IMR-90 (cell line): ENCODE data around the gene ARPC5. TPM values are rescaled to one million over a fixed set of nuclear protein-coding genes. Genes with fewer than 3 reads are reported as not detected.
A peak's percentile ranks its signal among the peaks of the same experiment; 100 is the strongest.

Experiments used
- ATAC-seq: fragments of 200-7000 bp; cut with Tn5 transposase; 2 replicates; pipeline ENCODE4 v1.9.1; 2020; ENCODE audit warnings: low read depth, mild to moderate bottlenecking, moderate library complexity
- BruUV-seq: library from RNA; stranded (reverse); fragments of 400-500 nt; replicated peaks from 2 replicates; lab custom pipeline; 2021; lab: Mats Ljungman, UMichigan
- CTCF ChIA-PET: fragments of 300-600 bp; formaldehyde crosslinking; extraction: SDS; loops from one replicate; lab custom pipeline; 2021; ENCODE audit warnings: antibody characterized with exemption; lab: Yijun Ruan, JAX
- POLR2A ChIA-PET: fragments of 300-600 bp; sonication (Branson Sonifier 250); formaldehyde crosslinking; loops from one replicate; lab custom pipeline; 2022; ENCODE audit warnings: antibody characterized with exemption; ENCODE audit not compliant: unreplicated experiment; lab: Charles Lee
- DNase-seq: peaks from one replicate; pipeline ENCODE4 v3.0.0; 2013
- H2AFZ ChIP-seq: replicated peaks from 2 replicates; pipeline ENCODE3; 2013; ENCODE audit warnings: low read length, mild to moderate bottlenecking; ENCODE audit not compliant: poor library complexity
- H2AK5ac ChIP-seq: 2 replicates; pipeline ENCODE4 v1.6.1; 2013; ENCODE audit warnings: low read depth, low read length, inconsistent platforms
- H2AK9ac ChIP-seq: replicated peaks from 2 replicates; pipeline ENCODE3; 2013; ENCODE audit warnings: mild to moderate bottlenecking, low read depth, low read length, moderate library complexity; ENCODE audit not compliant: poor library complexity
- H2BK120ac ChIP-seq: 2 replicates; pipeline ENCODE4 v1.6.1; 2013; ENCODE audit warnings: low read depth, low read length, inconsistent platforms
- H2BK15ac ChIP-seq: 3 replicates; pipeline ENCODE4 v1.6.1; 2013; ENCODE audit warnings: low read depth, low read length, inconsistent platforms
- H2BK20ac ChIP-seq: 2 replicates; pipeline ENCODE4 v1.6.1; 2013; ENCODE audit warnings: low read depth, mild to moderate bottlenecking, inconsistent platforms, low read length, moderate library complexity
- H2BK5ac ChIP-seq: 2 replicates; pipeline ENCODE4 v1.6.1; 2013; ENCODE audit warnings: mild to moderate bottlenecking, low read depth, low read length, inconsistent platforms; ENCODE audit not compliant: poor library complexity, severe bottlenecking
- H3K14ac ChIP-seq: replicated peaks from 2 replicates; pipeline ENCODE4 v1.6.1; 2013; ENCODE audit warnings: low read depth, low read length, inconsistent platforms
- H3K18ac ChIP-seq: 2 replicates; pipeline ENCODE4 v1.6.1; 2013; ENCODE audit warnings: low read depth, low read length, control low read depth
- H3K23ac ChIP-seq: 2 replicates; pipeline ENCODE4 v1.6.1; 2013; ENCODE audit warnings: low read depth, low read length, inconsistent platforms
- H3K27ac ChIP-seq: 2 replicates; pipeline ENCODE4 v1.5.1; 2013; ENCODE audit warnings: mild to moderate bottlenecking, control low read depth, low read length; ENCODE audit not compliant: insufficient read depth
- H3K27me3 ChIP-seq: 2 replicates; pipeline ENCODE4 v1.6.1; 2013; ENCODE audit warnings: low read length; ENCODE audit not compliant: control insufficient read depth, insufficient read depth
- H3K36me3 ChIP-seq: 2 replicates; pipeline ENCODE4 v1.6.1; 2013; ENCODE audit warnings: low read length, mixed read lengths; ENCODE audit not compliant: control insufficient read depth, insufficient read depth
- H3K4ac ChIP-seq: 2 replicates; pipeline ENCODE4 v1.6.1; 2013; ENCODE audit warnings: low read depth, low read length, inconsistent platforms
- H3K4me1 ChIP-seq: 2 replicates; pipeline ENCODE4 v1.6.1; 2013; ENCODE audit warnings: low read length, mixed read lengths; ENCODE audit not compliant: control insufficient read depth, insufficient read depth
- H3K4me2 ChIP-seq: 2 replicates; pipeline ENCODE4 v1.6.1; 2013; ENCODE audit warnings: low read depth, mild to moderate bottlenecking, control low read depth, low read length, moderate library complexity
- H3K4me3 ChIP-seq: 2 replicates; pipeline ENCODE4 v1.5.1; 2013; ENCODE audit warnings: low read depth, mild to moderate bottlenecking, control low read depth, low read length, moderate library complexity; ENCODE audit not compliant: insufficient read depth
- H3K56ac ChIP-seq: 2 replicates; pipeline ENCODE4 v1.6.1; 2013; ENCODE audit warnings: low read length, inconsistent platforms; ENCODE audit not compliant: insufficient read depth; ENCODE audit errors: extremely low read depth
- H3K79me1 ChIP-seq, 2 experiments: 2 replicates each; pipeline ENCODE4 v1.6.1; 2013; ENCODE audit warnings: low read length in 2 of 2, inconsistent platforms in 1 of 2, low read depth in 1 of 2
- H3K9ac ChIP-seq: 2 replicates; pipeline ENCODE4 v1.6.1; 2013; ENCODE audit warnings: low read depth, low read length, control low read depth
- H3K9me1 ChIP-seq: 2 replicates; pipeline ENCODE4 v1.6.1; 2013; ENCODE audit warnings: low read length, inconsistent platforms; ENCODE audit not compliant: insufficient read depth
- H3K9me3 ChIP-seq: 2 replicates; pipeline ENCODE4 v1.6.1; 2013; ENCODE audit warnings: low read length; ENCODE audit not compliant: control insufficient read depth, insufficient read depth
- H4K20me1 ChIP-seq: 2 replicates; pipeline ENCODE4 v1.6.1; 2013; ENCODE audit warnings: low read length, inconsistent platforms; ENCODE audit not compliant: insufficient read depth
- H4K5ac ChIP-seq: 2 replicates; pipeline ENCODE4 v1.6.1; 2013; ENCODE audit warnings: mild to moderate bottlenecking, low read depth, low read length, control low read depth
- H4K8ac ChIP-seq, 2 experiments: 2 replicates each; pipeline ENCODE4 v1.6.1; 2013; ENCODE audit warnings: low read depth in 2 of 2, low read length in 2 of 2, control low read depth in 1 of 2, inconsistent platforms in 1 of 2
- H4K91ac ChIP-seq: 2 replicates; pipeline ENCODE4 v1.6.1; 2013; ENCODE audit warnings: low read depth, low read length, inconsistent platforms; ENCODE audit not compliant: insufficient read depth
- BHLHE40 ChIP-seq: fragments of 150-350 bp; IDR thresholded peaks from 2 replicates; pipeline ENCODE4 v1.6.1; 2016; ENCODE audit warnings: mild to moderate bottlenecking, low read depth, low read length
- CEBPB ChIP-seq: IDR thresholded peaks from 2 replicates; pipeline ENCODE4 v1.6.1; 2012; ENCODE audit warnings: low read depth, low read length, improper control_type of control experiment
- CHD1 ChIP-seq: IDR thresholded peaks from 2 replicates; pipeline ENCODE4 v1.6.1; 2012; ENCODE audit warnings: low read depth, low read length, improper control_type of control experiment
- MAFK ChIP-seq: IDR thresholded peaks from 2 replicates; pipeline ENCODE4 v1.6.1; 2012; ENCODE audit warnings: low read depth, low read length, improper control_type of control experiment
- RAD21 ChIP-seq: IDR thresholded peaks from 2 replicates; pipeline ENCODE4 v1.6.1; 2012; ENCODE audit warnings: low read length, improper control_type of control experiment
- RCOR1 ChIP-seq: IDR thresholded peaks from 2 replicates; pipeline ENCODE4 v1.6.1; 2012; ENCODE audit warnings: mild to moderate bottlenecking, low read length, improper control_type of control experiment; ENCODE audit not compliant: insufficient replicate concordance
- RFX5 ChIP-seq: IDR thresholded peaks from 2 replicates; pipeline ENCODE4 v1.8.0; 2012; ENCODE audit warnings: low read depth, mild to moderate bottlenecking, low read length, moderate library complexity
- WGBS, 2 experiments: methylation state at CpG; one replicate each; pipeline versions ENCODE4 v1.1.5 to v1.1.7; 2013; ENCODE audit warnings: missing lambda C conversion rate in 2 of 2; ENCODE audit not compliant: insufficient read length in 1 of 2; ENCODE audit errors: extremely low coverage in 2 of 2; 5-methylcytosine and 5-hydroxymethylcytosine counted together
- dilution Hi-C: fragments of 300-500 bp; cut with HindIII; formaldehyde crosslinking; loops from one replicate; pipeline ENCODE4 v1.14.3; 2018; ENCODE audit warnings: low sequenced_read_pairs; ENCODE audit not compliant: unreplicated experiment
- in situ Hi-C: fragments of 300-500 bp; cut with MboI; formaldehyde crosslinking; loops from 3 replicates; pipeline ENCODE4 v1.14.3; 2019; ENCODE audit warnings: low sequenced_read_pairs, inconsistent platforms, mixed read lengths
- intact Hi-C: fragments of 100-400 bp; cut with micrococcal nuclease; formaldehyde crosslinking; loops from 2 replicates; pipeline ENCODE4 v1.10.0; 2022
- polyA plus RNA-seq, 3 experiments: library from polyadenylated mRNA; depleted of rRNA; stranded (reverse); fragments of >200 nt; gene quantifications; 2 replicates each; pipeline ENCODE4 v1.2.3, GENCODE V29; 2012; ENCODE audit warnings: low replicate concordance in 1 of 3
- total RNA-seq: library from RNA; depleted of rRNA; stranded (reverse); fragments of >200 nt; gene quantifications from 2 replicates; pipeline ENCODE4 v1.2.3, GENCODE V29; 2012
- TF ChIP-seq, protein P1 (sequence below): fragments of 150-350 bp; IDR thresholded peaks from 2 replicates; pipeline ENCODE4 v1.6.1; 2017; ENCODE audit warnings: mild to moderate bottlenecking, antibody characterized with exemption, low read length, low read depth

ARPC5 gene
- total and polyA plus RNA-seq, 2 of the 4 experiments (the other 2 are of a cell fraction) = 132 to 212 TPM

DNA sequence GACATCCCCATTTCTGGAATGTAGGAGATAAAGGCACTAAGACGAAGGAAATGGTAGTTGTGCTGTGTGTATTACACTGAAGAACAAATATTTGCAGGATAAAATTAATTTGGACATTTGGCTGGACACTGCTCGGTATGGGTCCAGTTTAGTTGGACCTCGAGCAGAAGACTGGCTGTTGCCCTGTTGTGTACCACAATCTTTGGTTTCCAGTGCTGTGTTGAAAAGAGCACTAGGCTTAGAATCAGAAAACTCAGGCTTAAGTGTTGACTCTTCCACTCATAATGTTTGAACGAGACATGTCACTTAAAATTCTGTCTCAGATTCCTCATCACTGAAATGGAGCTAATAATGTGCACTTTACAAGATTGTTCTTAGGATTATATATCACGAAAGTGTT is 1.2 kb upstream of the ARPC5 start:
- TF ChIP-seq MAFK (no peak), CEBPB (no peak), RAD21 (no peak), RFX5 (no peak), RCOR1 (no peak), CHD1 (no peak), BHLHE40 (no peak)
- TF ChIP-seq, protein P1, sequence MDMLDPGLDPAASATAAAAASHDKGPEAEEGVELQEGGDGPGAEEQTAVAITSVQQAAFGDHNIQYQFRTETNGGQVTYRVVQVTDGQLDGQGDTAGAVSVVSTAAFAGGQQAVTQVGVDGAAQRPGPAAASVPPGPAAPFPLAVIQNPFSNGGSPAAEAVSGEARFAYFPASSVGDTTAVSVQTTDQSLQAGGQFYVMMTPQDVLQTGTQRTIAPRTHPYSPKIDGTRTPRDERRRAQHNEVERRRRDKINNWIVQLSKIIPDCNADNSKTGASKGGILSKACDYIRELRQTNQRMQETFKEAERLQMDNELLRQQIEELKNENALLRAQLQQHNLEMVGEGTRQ = no peak
- POLR2A ChIA-PET = no interaction called here
- peak overlapping the region; percentile 79 for H3K4me3 ChIP-seq
- WGBS, 2 experiments = no CpG with 5 or more reads among the region's 5 CpGs
- H3K4me2 ChIP-seq = peak overlapping the region; percentile 83
- BruUV-seq = no TSS peak
- H2BK15ac ChIP-seq = no peak overlapping the region
- in situ Hi-C loops (no loop called here), dilution Hi-C loops (no loop called here), intact Hi-C loops (loop anchor here (10.0 kb wide), 2 partner anchors 418 to 748 kb away; partner anchors contain the start of genes C1orf21 and TSEN15)
- peaks cover 2% of the 10 kb centered on the region; the same call in 1 of the 2 replicates for H3K36me3 ChIP-seq
- H3K9me3 ChIP-seq = no peaks in the 10 kb centered on the region
- no peak overlapping the region for H3K56ac ChIP-seq
- H4K20me1 ChIP-seq = peaks cover 3% of the 10 kb centered on the region; the same call in 1 of the 2 replicates
- CTCF ChIA-PET = interaction anchor here (1.2 kb wide), 1 partner anchor 19 kb away, joined by 4 read pairs; no protein-coding TSS in a partner anchor
- H4K91ac ChIP-seq = no peak overlapping the region
- H2AFZ ChIP-seq = peak overlapping the region; percentile 25
- no peak overlapping the region; the same call in 1 of the 2 replicates for H3K9ac ChIP-seq
- no peak overlapping the region for H2AK9ac ChIP-seq
- H3K9me1 ChIP-seq = no peaks in the 10 kb centered on the region
- no peak overlapping the region for H2AK5ac ChIP-seq
- no peaks in the 10 kb centered on the region for H3K4me1 ChIP-seq
- H3K14ac ChIP-seq = no peak overlapping the region
- H2BK5ac ChIP-seq = no peak overlapping the region
- peaks cover 0 to 17% of the 10 kb centered on the region in 2 experiments; a peak in 3 of 4 replicates for H3K79me1 ChIP-seq
- ATAC-seq (no peak), DNase-seq (no peak)
- H3K4ac ChIP-seq = no peak overlapping the region
- no peak overlapping the region for H3K18ac ChIP-seq
- no peaks in the 10 kb centered on the region for H3K27me3 ChIP-seq
- H2BK120ac ChIP-seq = no peak overlapping the region
- no peak overlapping the region for H4K5ac ChIP-seq
- no peak overlapping the region for H4K8ac ChIP-seq
- peak overlapping the region; percentile 13; the same call in 1 of the 2 replicates for H3K23ac ChIP-seq
- no peak overlapping the region for H2BK20ac ChIP-seq
- H3K27ac ChIP-seq = no peak overlapping the region
